H1 (cell line): ENCODE data around the gene DHCR7. TPM values are rescaled to one million over a fixed set of nuclear protein-coding genes. Genes with fewer than 3 reads are reported as not detected.

Experiments
- NRF1 ChIP-seq: IDR thresholded peaks from 2 replicates; pipeline ENCODE4 v1.6.1; 2011; ENCODE audit warnings: mild to moderate bottlenecking, low read depth, low read length, improper control_type of control experiment
- polyA plus RNA-seq, 7 experiments: library from polyadenylated mRNA; depleted of rRNA in 3 of 7; stranded (reverse) in 5 of 7; unstranded in 2 of 7; fragments of >200 nt in 5 of 7; fragments of 200-250 nt in 2 of 7; gene quantifications; 1 replicate in 5 of 7; 2 replicates in 1 of 7; 4 replicates in 1 of 7; pipeline versions ENCODE4 v1.2.1 to v1.2.3, GENCODE V29; 2011 to 2013; ENCODE audit warnings: missing spikeins in 2 of 7, mixed read lengths in 2 of 7
- total RNA-seq: library from RNA; stranded (reverse); fragmentation: NEBNext Ultra II Directional; extraction: Animal tissue kit (Norgen Biotek cat#: 25700); gene quantifications from 2 replicates; pipeline ENCODE4 v1.2.1, GENCODE V29; 2021

DHCR7 gene
- total and polyA plus RNA-seq, 2 of the 8 experiments (the other 6 are each of a cell fraction or from before 2014, with no cell fraction given): 144 to 157 TPM

GRCh38 chr11:71484248-71485062 lies 36.3 kb upstream of the DHCR7 start (continued):
- no peak for TF ChIP-seq NRF1
